Measurements from ENCODE around the gene ID2.

Gene ID2

GRCh38 chr2:8732601-8733000 lies 50.7 kb downstream of the ID2 start:
- no peaks in the 10 kb centered on the region for H3K9me3 ChIP-seq (ENCODE audit: control insufficient read depth, low read length)
- 91 to 93% methylated on average over 10 of the region's 10 CpGs for WGBS, 2 experiments
- H3K27me3 ChIP-seq (ENCODE audit: control insufficient read depth, insufficient read depth, low read length, poor library complexity, severe bottlenecking), result no peaks in the 10 kb centered on the region
- no peak overlapping the region for H3K4me3 ChIP-seq (ENCODE audit: insufficient read depth, low read depth, low read length)
- no peak overlapping the region for H3K27ac ChIP-seq (ENCODE audit: insufficient read depth, low read depth, low read length, poor library complexity, severe bottlenecking)
- H3K4me1 ChIP-seq (ENCODE audit: control insufficient read depth, insufficient read depth, low read length), result no peaks in the 10 kb centered on the region
- H3K36me3 ChIP-seq (ENCODE audit: control insufficient read depth, insufficient read depth, low read length), result peaks cover 5% of the 10 kb centered on the region
